GM18520 (cell line): ENCODE measurements around the gene ZDHHC11B.
"Not testable (repeated sequence)": the region's sequence is repeated elsewhere in the genome, so short reads cannot be mapped to it uniquely, and the experiment has no call there.

Experiments used
- ATAC-seq: cut with Tn5 transposase; IDR thresholded peaks from one replicate; pipeline ENCODE4 v1.9.1; 2021; ENCODE audit not compliant: unreplicated experiment

ZDHHC11B gene

DNA sequence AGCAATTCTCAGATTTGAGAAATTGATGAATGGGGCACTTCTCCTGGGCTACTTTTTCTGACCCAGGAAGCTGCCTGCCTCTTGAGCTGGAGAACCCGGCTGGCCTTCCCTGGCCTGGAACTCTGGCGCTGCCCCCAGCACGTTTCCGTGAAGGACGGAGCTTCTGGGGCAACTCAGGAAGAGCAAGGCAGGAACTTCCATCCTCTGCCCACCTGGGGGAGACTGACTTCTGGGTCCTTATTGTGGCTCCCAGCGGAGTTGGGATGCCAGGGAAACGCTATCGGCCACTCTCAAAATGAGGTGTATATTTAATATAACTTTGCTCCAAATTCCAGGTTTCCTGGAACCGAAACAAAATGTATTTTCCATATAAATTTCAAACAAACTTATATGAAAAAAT lies 57.4 kb downstream of the ZDHHC11B start:
- not testable (repeated sequence) for ATAC-seq

DNA sequence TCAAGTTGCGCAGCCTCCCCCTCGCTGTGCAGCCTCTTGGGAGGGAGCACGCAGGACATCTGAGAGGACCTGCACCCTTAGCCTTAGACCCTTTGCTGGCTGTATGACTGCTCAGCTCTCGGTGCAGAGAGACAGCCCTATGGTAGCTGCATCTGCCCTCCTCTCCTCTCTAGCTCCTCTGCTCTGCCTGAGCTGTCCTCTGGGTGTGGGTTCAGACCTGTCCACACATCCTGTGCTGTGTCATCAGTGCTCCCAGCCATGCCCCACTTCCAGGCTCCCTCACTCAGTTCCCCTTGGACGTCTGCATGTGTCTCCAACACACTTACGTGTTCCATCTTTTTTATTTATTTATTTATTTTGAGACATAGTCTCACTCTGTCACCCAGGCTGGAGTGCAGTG lies 60.7 kb downstream of the ZDHHC11B start:
- not testable (repeated sequence) for ATAC-seq

DNA sequence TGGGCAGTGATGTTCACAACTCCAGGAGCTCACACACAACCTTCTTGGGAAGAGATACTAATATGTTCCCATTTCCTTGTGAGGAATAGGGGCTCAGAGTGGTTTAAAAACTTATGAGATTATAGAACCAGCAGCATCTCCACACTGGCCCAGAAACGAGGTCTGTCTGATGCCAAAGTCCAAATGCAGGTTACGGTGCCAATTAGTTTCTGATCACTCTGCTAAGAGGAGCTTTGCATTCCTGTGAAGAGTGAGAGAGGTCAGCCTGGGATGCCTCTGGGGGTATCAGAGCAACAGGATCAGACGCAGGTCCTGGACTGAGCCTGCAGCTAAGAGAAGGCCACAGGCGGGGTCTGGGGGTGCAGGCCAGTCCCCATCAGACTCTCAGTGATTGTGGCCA lies 61.2 kb downstream of the ZDHHC11B start:
- not testable (repeated sequence) for ATAC-seq

DNA sequence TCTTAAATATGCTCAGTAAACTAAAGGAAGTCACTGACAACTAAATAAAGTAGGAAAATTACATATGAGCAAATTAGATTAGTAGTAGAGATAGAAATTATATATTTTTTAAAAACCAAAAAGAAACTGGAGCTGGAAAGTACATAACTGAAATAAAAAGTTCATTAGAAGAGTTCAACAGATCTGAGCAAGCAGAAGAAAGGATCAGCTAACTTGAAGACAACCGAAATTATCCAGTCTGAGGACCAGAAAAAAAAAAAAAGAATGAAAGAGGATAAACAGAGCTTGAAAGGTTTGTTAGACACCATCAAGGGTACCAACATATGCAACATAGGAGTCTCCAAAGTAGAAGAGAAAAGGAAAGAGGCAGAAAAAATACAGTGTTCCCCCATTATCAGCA lies 65.2 kb downstream of the ZDHHC11B start:
- not testable (repeated sequence) for ATAC-seq

DNA sequence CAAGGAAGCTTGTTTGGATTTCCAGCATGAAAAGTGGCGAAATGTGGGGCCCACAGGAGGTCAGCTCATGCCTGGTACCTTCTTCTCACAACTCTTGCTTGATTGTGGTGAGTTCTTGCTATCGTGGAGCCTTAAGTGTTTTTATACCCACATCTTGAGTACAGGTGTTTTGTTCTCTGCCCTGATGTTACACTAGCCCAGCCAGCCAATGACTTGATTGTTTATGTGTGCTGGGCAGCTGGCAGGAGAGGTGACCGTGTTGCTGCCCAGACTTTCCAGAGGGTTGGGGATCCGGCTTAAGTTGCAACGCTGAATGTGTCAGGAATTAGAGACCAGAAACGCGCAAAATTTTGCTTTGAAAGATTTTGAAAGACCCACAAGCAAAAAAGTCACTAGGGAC lies 67.4 kb downstream of the ZDHHC11B start:
- no peak for ATAC-seq

DNA sequence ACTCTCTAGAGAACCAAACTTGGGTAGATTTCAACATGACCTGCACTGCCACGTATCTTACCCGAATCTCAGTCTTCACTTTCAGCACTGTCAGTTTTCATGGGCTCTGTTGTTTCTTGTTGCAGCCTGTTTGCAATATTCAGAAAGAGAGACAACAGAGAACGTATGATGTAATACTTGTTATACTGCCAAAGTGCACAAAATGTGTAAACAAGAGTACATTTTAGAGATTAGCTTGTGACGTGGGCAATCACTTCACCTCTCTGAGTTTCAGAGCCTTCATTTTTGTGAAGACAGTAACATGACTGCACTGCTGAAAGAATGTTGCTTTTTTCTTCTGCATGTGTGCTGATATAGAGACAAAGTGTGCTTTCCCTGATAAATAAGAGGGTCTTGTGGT lies 67.8 kb downstream of the ZDHHC11B start:
- ATAC-seq = not testable (repeated sequence)

DNA sequence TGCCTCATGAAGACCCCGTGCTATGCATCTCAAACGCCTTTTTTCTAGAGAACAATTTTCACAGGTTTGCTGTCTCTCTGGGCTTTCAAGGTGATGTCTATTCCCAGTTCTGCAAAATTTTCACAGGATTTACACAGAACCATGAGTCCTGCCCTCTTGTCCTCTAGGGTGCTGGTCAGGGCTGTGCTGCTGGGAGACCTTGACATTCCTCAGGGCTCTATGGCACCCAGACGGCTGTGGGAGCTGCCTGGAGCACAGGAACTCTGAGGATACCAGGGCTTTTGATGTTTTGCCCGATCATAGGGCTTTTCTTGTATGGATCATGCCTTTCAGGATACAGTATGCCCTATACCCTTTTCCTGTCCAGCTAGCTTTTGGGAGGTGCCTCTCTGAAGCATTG lies 68.9 kb downstream of the ZDHHC11B start:
- ATAC-seq = not testable (repeated sequence)

DNA sequence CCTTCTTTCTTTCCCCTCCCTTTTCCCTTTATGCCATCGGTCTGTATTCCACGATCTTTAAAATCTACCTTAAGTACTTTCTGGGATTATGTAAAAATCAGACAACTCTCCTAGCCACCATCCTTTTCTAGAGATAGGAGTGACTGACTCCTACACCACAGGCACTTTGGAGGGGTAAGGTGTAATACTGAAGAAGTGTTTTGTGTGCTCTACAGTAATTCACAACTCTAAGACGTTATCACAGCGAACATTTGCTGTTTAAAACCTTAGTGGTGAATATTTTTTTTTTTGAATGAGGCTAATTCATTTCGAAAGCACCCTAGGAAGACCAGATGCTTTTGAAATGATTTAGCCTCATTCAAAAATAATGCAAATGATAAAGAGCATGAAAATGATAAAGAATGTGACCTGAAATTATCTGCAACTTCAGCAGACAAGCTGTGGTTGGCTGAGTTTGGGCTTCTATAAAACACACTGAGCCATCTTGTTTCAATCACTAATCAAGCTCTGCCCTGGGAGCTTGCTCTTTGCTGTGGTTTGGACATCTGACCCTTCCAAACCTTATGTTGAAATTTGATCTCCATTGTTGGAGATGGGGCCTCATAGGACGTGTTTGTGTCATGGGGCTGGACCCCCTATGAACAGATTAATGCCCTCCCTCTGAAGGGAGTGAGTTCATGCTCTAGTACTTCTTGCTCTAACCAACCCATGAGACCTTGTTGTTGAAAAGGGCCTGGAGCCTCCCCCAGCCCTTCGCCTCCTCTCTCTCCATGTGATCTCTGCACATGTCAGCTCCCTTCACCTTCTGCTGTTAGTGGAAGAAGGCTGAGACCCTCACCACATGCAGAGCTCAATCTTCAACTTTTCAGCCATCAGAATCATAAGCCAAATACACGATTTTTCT lies 70.1 kb downstream of the ZDHHC11B start:
- ATAC-seq = not testable (repeated sequence)

DNA sequence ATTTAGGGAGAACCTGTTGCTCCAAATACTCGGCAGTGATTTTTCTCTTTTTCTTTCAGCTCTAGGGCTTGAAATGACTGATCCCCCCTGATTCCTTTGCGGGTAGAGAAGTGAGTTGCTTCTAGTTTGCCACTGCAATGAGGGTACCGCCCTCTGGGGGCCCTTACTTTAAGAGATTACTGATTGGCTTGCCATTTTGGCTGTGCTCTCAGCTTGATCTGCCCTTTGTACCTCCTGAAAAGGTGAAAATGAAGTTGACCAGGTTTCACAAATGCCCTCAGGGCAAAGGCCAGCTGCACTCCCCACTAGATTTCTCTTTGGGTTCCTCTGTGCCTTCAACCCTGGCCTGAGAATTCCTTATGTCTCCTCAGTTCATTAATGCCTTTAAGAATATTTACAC lies 70.8 kb downstream of the ZDHHC11B start:
- not testable (repeated sequence) for ATAC-seq

DNA sequence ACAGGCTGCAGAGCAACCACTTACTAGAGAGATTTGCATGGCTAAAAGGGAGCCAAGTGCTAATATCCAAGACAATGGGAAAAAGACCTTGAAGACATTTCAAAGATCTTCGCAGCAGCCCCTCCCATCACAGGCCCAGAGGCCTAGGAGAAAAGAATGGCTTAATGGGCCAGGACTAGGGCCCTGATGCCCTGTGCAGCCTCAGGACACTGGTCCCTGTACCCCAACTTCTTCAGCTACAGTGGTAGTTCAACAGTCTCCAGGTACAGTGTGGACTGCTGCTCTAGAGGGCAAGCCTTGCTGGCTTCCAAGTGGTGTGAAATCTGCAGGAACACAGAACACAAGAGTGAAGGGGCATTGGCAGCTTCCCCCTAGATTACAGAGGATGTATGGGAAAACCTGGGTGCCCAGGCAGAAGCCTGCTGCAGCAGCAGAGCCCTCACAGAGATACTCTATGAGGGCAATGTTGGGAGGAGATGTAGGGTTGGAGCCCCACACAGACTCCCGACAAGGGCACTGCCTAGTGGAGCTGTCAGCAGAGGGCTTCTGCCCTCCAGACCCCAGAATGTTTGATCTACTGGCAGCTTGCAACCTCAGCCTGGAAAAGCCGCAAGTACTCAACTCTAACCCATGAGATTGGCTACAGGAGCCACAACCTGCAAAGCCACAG lies 75.5 kb downstream of the ZDHHC11B start:
- ATAC-seq = not testable (repeated sequence)

DNA sequence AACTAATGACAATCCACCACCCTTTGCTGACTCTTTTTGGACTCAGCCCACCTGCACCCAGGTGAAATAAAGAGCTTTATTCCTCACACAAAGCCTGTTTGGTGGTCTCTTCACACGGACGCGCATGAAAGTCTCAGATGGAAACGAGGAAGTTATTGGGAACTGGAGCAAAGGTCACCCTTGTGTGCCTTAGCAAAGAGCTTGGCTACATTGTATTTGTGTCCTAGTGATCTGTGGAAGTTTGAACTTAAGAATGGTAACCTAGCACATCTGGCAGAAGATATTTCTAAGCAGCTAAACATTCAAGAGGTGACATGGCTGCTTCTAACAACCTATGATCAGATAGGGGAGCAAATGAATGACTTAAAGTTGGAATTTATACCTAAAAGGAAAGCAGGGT lies 76.2 kb downstream of the ZDHHC11B start:
- ATAC-seq = not testable (repeated sequence)

DNA sequence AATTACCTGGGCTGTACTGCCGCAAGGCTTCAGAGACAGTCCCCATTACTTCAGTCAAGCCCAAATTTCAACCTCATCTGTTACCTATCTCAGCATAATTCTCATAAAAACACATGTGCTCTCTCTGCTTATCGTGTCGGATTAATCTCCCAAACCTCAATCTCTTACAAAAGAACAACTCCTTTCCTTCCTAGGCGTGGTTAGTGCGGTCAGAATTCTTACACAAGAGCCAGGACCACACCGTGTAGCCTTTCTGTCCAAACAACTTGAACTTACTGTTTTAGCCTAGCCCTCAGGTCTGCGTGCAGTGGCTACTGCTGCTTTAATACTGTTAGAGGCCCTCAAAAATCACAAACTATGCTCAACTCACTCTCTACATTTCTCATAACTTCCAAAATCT lies 78.4 kb downstream of the ZDHHC11B start:
- not testable (repeated sequence) for ATAC-seq

DNA sequence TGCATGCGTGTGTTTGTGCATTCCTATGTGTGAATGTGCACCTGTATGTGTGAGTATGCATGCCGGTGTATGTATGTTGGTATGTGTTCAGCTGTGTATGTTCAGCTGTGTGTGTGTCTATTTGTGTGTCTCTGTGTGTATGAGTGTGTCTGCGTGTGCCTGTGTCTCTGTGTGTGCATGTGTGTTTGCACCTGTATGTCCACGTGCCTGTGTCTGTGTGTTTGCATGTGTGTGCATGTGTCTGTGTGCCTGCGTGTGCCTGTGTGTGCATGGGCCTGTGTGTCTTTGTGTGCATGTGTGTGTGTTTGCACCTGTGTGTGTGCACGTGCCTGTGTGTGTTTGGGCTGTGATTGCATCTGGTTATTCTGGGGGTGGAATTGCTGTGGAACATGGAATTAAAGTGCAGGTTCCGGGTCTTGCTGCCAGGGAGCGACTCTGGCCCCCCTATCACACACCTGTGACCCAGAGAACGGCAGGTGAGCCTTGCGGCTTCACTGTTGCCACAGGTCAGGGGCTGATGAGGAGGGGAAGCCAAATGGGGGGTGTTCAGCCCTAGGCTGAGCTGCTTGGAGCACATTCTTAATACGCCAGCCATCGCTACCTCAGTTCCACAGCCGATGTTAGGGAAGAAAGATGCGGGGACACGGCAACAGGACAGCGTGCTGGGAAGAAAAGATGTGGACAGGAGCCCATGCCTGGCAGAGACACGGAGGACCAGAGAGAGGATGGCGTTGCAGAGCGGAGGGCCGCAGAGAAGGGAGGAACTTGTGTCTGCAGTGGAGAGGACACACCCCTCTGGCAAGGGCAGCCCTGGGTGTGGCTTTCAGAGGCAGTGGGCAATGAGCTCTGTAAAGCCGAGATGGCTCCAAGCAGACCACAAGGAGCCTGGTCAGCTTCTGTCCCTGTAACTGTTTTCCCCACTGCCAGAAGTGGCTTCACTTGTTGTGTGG lies 87.5 kb downstream of the ZDHHC11B start:
- not testable (repeated sequence) for ATAC-seq

DNA sequence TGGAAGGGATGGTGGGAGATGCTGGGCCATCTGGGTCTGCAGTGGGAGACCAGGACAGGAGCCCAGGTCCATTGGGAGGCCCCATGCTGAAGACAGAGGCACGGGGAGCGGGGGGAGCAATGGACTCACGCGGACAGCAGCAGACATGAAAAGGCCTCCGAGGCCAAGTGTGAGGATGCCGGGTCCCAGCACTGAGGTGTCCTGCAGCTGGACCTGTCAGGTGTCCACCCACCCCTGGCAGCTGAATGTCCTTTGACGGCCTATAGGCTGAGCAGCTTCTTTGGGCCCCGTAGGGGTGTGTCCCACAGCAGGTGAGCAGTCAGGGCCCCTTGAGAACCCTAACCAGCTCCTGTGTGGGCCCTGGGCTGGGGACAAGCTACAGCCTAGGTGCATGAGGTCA lies 88.3 kb downstream of the ZDHHC11B start:
- not testable (repeated sequence) for ATAC-seq

DNA sequence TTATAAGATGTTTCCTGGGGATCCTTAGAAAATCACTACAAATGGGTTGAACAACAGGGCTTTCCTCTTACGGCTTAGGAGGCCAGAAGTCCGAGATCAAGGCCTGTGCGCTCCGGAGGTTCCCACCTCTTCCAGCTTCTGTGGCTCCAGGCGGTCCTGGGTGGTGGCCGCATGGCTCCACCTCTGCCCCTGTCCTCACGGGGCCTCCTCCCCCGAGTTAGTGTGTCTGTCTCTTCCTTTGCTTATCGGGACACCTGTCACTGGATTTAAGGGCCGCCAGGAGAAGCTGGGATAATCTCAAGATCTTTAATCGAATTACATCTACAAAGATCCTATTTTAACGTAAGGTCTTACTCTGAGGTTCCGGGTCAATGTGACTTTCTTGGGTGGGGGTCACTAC lies 89.1 kb downstream of the ZDHHC11B start:
- not testable (repeated sequence) for ATAC-seq

DNA sequence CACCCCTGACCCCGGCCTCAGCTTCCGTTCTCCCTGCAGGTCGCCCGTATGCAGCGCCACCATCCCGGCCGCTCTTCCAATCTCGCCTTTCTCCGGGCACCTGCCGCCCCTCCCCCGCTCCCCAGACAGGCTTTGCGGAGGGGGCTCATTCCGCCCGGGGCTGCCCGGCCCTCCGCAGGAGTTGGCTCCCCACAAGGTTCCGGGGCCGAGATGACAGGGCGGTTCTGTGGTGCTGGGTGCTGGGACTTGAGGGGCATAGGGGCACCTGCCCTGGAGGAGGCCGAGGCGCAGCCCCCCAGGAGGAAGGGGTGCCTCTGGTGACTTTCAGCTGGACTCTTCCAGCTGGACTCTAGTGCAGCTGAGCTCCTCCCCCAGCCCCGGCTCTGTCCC lies 90.5 kb downstream of the ZDHHC11B start:
- ATAC-seq = not testable (repeated sequence)

DNA sequence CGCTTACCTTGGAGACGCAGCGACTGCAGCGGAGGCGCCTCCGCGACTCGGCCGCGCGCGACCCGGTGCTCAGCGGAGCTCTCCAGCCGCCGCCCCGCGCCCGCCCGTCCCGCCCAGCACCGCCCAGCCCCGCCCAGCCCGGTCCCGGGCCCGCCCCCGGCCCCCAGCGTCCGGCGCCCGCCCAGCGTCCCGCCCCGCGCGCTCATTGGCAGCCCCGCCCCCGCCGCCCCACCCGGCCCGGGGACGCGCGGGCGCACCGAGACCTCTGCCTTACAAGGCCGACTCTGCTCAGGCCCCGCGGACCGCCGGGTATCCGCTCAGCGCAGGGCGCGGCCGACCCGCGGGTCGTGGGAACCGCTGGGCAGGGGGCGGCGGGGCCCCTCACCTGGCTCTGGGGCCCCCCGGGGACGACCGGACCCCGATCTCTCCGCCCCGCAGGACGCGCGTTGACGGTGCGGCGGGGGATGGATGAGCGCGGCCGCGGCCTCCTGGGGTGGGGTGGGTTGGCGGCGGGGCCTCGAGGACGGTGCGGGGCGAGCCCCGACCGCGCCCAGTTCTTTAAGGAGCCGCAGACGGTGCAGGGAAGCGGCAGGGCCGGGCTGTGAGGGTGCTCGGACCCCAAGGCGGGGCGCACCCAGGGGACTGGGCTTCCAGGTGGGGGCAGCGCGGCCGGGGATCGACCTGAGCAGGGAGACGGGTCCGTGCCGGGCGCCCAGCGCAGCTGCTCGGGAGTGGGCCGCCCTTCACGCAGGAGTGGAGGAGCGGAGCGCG lies 91.1 kb downstream of the ZDHHC11B start, which contains the start of gene TPPP:
TPPP (minus strand) TSS at position 82 of the 771 bp plus-strand sequence. CDS start 15,292 bp downstream, outside the sequence.
- peak; percentile 66 for ATAC-seq

DNA sequence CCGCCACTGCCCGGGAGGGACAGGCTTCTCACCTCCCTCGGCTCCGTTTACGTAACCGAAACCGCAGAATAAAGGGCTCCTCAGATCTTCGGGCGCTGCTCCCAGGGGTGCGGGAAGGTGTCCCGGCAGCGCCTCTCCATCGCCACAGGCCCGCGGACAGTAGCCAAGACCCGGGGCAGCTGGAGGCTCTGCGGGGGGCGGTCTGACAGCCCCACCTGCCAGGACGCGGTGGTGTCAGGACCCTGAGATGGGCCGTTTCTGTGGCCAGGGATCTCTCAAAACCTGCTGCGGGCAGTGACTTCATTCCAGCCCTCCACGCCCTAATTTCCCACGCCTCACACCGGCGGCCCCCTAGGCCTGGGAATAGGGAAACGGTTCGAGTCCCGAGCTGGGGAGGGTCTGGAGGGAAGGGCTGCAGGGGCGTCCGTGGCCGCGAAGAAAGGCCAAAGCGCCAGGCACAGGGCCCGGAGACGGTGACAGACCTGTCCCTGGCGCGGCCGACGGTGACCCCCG lies 91.9 kb downstream of the ZDHHC11B start:
- peak; percentile 6 for ATAC-seq

DNA sequence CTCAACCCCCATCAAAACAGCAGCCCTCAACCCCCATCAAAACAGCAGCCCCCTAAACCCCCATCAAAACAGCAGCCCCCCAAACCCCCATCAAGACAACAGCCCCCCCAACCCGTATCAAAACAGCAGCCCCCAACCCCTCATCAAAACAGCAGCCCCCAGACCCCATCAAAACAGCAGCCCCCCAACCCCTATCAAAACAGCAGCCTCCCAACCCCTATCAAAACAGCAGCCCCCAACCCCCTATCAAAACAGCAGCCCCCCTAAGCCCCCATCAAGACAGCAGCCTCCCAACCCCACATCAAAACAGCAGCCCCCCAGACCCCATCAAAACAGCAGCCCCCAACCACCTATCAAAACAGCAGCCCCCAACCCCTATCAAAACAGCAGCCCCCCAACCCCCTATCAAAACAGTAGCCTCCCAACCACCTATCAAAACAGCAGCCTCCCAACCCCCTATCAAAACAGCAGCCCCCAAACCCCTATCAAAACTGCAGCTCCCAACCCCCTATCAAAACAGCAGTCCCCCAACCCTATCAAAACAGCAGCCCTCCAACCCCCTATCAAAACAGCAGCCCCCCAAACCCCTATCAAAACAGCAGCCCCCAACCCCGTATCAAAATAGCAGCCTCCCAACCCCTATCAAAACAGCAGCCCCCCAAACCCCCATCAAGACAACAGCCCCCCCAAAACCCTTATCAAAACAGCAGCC lies 92.6 kb downstream of the ZDHHC11B start:
- ATAC-seq = no peak
